Measurements from ENCODE around the gene FRAS1. TPM values are rescaled to one million over a fixed set of nuclear protein-coding genes. Genes with fewer than 3 reads are reported as not detected.
"Not testable (repeated sequence)": the region's sequence is repeated elsewhere in the genome, so short reads cannot be mapped to it uniquely, and the experiment has no call there.

The FRAS1 gene
- total RNA-seq, 2 donors from 2014 or later, result 2.1 to 4.0 TPM

GRCh38 chr4:78493731-78494130, 436.6 kb downstream of the FRAS1 start:
- H3K4me1 ChIP-seq, result no peaks in the 10 kb centered on the region
- H3K9ac ChIP-seq (ENCODE audit: low read depth in 2 of 2, low read length in 2 of 2), result no peak overlapping the region
- no peaks in the 10 kb centered on the region for H3K9me3 ChIP-seq
- no peak overlapping the region for H3K27ac ChIP-seq
- intact Hi-C loops (cut with DNase I), result no loop called here
- no peak overlapping the region for H3K4me3 ChIP-seq
- no peaks in the 10 kb centered on the region for H3K27me3 ChIP-seq
- H3K36me3 ChIP-seq, result no peaks in the 10 kb centered on the region
- no peak for DNase-seq
- TF ChIP-seq CTCF (IDR thresholded peaks at IDR 0.05), result no peak

- DNase-seq, result no peak
- no peaks in the 10 kb centered on the region for H3K9me3 ChIP-seq
- intact Hi-C loops (cut with DNase I), result no loop called here
- no peaks in the 10 kb centered on the region for H3K4me1 ChIP-seq
- H3K36me3 ChIP-seq, result no peaks in the 10 kb centered on the region
- H3K27ac ChIP-seq, result no peak overlapping the region
- H3K9ac ChIP-seq (ENCODE audit: low read depth in 2 of 2, low read length in 2 of 2), result no peak overlapping the region
- TF ChIP-seq CTCF (IDR thresholded peaks at IDR 0.05), result no peak
- no peak overlapping the region for H3K4me3 ChIP-seq
- no peaks in the 10 kb centered on the region for H3K27me3 ChIP-seq
Observed at GRCh38 chr4:78496021-78496643, 439.0 kb downstream of the FRAS1 start.

- H3K4me3 ChIP-seq; H3K27ac ChIP-seq; H3K9ac ChIP-seq (ENCODE audit: low read depth in 2 of 2, low read length in 2 of 2); H3K9me3 ChIP-seq; DNase-seq; H3K27me3 ChIP-seq; H3K4me1 ChIP-seq; intact Hi-C loops (cut with DNase I); H3K36me3 ChIP-seq: not testable (repeated sequence)
Observed at GRCh38 chr4:78506260-78506659, 449.1 kb downstream of the FRAS1 start.

- H3K36me3 ChIP-seq, result no peaks in the 10 kb centered on the region
- no peaks in the 10 kb centered on the region for H3K4me1 ChIP-seq
- H3K27ac ChIP-seq, result no peak overlapping the region
- intact Hi-C loops (cut with DNase I), result no loop called here
- no peaks in the 10 kb centered on the region for H3K27me3 ChIP-seq
- H3K9me3 ChIP-seq, result no peaks in the 10 kb centered on the region
- H3K4me3 ChIP-seq, result no peak overlapping the region
- DNase-seq, result no peak
- no peak overlapping the region for H3K9ac ChIP-seq (ENCODE audit: low read depth in 2 of 2, low read length in 2 of 2)
- TF ChIP-seq CTCF (IDR thresholded peaks at IDR 0.05), result no peak
Observed at GRCh38 chr4:78509043-78509442, 451.9 kb downstream of the FRAS1 start.

- no peak overlapping the region for H3K9ac ChIP-seq (ENCODE audit: low read depth in 2 of 2, low read length in 2 of 2)
- no peak overlapping the region for H3K4me3 ChIP-seq
- DNase-seq, result no peak
- H3K27me3 ChIP-seq, result no peaks in the 10 kb centered on the region
- H3K4me1 ChIP-seq, result no peaks in the 10 kb centered on the region
- no peaks in the 10 kb centered on the region for H3K9me3 ChIP-seq
- H3K36me3 ChIP-seq, result no peaks in the 10 kb centered on the region
- intact Hi-C loops (cut with DNase I), result no loop called here
- H3K27ac ChIP-seq, result no peak overlapping the region
- no peak for TF ChIP-seq CTCF (IDR thresholded peaks at IDR 0.05)
Observed at GRCh38 chr4:78510108-78510507, 453.0 kb downstream of the FRAS1 start.

GRCh38 chr4:78510681-78511080, 453.6 kb downstream of the FRAS1 start:
- no peak overlapping the region for H3K4me3 ChIP-seq
- H3K9me3 ChIP-seq, result no peaks in the 10 kb centered on the region
- no peaks in the 10 kb centered on the region for H3K4me1 ChIP-seq
- intact Hi-C loops (cut with DNase I), result no loop called here
- H3K9ac ChIP-seq (ENCODE audit: low read depth in 2 of 2, low read length in 2 of 2), result no peak overlapping the region
- H3K27ac ChIP-seq, result no peak overlapping the region
- no peak for TF ChIP-seq CTCF (IDR thresholded peaks at IDR 0.05)
- DNase-seq, result no peak
- no peaks in the 10 kb centered on the region for H3K36me3 ChIP-seq
- no peaks in the 10 kb centered on the region for H3K27me3 ChIP-seq
